Limb (tissue), 2 donors: ENCODE data around the gene CDH12.
A peak's percentile ranks its signal among the peaks of the same experiment; 100 is the strongest.
"Not testable (repeated sequence)": the region's sequence is repeated elsewhere in the genome, so short reads cannot be mapped to it uniquely, and the experiment has no call there.

Experiments
- DNase-seq, 2 donors: peaks; one replicate each; pipeline ENCODE4 v3.0.0-alpha.2; 2016; ENCODE audit errors: extremely low spot score in 2 of 2

CDH12 gene

GRCh38 chr5:22852807-22853660 is at the start of gene CDH12:
Gene CDH12 (minus strand): TSS chr5:22853344.
- DNase-seq = peak; percentile 18 to 56

DNA sequence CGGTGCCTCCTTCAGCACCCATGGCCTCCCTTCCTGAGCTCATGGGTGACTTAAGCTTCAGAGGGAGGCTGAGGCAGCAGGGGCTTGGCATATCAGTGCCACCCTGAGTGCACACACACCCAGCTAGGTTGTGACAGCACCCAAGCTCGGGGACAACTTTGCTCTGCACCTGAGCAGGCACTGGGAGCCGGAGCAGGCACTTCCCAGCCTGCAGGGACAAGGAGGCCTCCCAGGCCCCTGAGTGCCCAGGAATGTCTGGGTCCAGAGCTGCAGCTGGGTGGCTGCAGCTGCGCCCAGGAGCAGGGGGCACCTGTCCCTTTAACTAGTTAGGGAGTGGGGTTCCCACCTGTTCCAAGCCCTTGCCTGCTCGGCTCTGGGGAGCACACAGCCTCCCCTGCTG is 48.7 kb upstream of the CDH12 start:
- no peak for DNase-seq

DNA sequence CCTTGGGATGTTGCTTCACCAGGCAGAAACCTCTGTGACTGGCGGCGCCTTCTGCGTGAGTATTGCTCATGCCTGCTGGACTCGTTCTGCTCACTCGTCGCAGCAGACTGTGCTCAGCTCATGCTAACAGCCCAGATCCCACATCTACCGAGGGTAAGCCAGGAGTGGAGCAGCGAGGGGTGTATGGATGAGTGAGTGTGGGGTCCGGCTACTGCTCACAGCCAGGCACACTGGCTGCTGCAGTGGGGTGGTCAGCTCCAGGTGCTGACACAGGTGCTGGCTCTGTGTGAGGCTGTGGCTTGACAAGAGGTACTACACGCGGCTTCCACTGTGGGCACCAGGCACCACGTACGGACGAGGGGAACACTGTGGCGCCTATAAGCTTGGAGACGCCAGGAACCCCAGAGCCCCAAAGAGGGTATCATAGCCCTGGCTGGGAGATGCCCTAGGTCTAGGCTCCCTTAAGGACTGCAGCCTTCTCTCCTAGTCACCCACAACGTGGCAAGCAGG is 47.7 kb upstream of the CDH12 start:
- DNase-seq = no peak

DNA sequence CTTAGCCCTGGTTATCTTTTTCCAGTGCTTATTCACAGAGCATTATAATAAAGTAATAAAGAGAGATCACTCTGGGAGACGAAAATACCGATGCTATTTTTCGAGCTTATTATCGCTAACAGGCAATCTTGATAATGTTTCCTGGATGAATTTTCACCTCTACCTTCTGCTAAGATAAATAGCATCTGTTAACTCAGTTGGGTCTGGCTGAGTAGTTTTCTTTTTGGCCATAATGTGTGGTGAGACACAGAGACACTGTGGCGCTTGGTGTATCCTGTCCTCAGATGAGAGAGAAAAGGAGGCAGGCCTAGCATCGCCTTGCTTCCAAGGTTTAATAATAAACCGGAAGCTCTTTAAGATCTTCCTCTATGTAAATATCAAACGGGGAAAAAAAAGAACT is 46.2 kb upstream of the CDH12 start:
- DNase-seq = no peak

GRCh38 chr5:22896152-22896551 is 43.0 kb upstream of the CDH12 start:
- no peak for DNase-seq

DNA sequence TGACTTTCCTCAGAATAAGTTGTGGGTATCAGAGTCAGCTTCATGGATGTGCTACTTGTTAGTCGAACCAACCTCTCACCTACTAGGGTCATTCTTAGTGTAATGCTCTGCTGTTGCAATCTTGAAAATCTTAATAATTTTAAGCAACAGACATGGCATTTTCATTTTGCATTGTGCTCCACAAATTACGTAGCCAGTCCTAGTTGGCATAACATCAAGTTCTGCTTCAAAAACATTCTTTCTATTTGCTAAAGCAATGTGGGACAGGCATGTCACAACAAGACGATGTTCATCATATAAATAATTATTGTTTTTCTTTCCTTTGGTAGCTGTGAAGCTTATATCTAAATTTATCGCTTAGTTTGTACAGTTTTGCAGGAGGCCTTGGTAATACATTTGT is 39.3 kb upstream of the CDH12 start:
- no peak for DNase-seq

GRCh38 chr5:22889720-22890119 is 36.6 kb upstream of the CDH12 start:
- DNase-seq = no peak

DNA sequence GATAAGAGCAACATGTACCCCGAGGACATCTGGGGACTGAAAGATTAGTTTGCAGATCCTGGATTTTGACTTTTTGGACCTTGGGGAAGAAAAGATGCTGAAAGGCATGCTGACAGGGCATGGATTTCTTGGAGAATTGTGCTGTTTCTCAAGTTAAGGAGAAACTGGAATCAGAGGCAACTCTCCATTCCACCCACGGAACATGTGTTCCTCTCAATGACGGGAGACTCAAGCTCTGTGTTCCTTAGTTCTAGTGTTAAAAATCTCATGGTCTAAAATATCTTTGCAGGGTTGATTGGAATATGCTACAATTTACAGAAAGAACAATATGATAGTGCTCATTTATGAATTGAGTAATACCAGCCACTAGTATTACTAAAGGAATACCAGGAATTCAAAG is 34.4 kb upstream of the CDH12 start:
- DNase-seq = no peak

DNA sequence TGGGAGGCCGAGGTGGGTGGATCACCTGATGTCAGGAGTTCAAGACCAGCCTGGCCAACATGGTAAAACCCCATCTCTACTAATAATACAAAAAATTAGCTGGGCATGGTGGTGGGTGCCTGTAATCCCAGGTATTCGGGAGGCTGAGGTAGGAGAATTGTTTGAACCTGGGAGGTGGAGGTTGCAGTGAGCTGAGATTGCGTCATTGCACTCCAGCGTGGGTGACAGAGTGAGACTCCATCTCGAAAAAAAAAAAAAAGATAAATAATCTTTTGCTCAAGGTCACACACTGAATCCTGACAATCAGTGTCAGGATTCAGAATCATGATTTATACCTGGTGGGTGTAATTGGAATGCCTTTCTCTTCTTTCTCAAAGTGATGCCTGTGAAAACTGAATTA is 5.8 kb upstream of the CDH12 start:
- not testable (repeated sequence) for DNase-seq

- DNase-seq = no peak
These were observed 2.7 kb upstream of the CDH12 start for GRCh38 chr5:22855824-22856223.

GRCh38 chr5:22850981-22851380 is 2.2 kb downstream of the CDH12 start:
- no peak for DNase-seq

GRCh38 chr5:22846693-22847092 is 6.5 kb downstream of the CDH12 start:
- DNase-seq = no peak

DNA sequence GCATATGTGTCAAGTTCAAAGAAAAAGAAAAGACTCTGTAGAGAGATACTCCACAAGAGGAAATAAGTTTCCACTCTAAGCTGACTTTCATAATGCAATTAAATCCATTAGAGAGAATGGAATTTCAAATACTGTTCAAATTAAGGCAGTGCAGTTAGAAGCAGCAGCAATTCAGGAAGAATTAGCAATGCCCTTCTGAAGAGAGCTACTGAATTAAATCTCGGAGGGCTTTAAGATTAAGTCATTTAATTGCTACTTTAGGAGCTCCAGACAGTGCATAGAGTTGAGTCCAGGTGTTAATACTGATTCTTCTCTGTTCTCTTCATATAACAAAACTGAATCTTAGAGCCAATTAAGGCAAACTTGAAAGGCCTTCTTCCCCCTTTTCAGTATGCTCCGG is 8.5 kb downstream of the CDH12 start:
- DNase-seq = no peak

- DNase-seq = no peak
These were observed 9.0 kb downstream of the CDH12 start for GRCh38 chr5:22844155-22844554.

- no peak for DNase-seq
These were observed 10.6 kb downstream of the CDH12 start for GRCh38 chr5:22842574-22842973.

GRCh38 chr5:22837803-22838202 is 15.3 kb downstream of the CDH12 start:
- DNase-seq = no peak

DNA sequence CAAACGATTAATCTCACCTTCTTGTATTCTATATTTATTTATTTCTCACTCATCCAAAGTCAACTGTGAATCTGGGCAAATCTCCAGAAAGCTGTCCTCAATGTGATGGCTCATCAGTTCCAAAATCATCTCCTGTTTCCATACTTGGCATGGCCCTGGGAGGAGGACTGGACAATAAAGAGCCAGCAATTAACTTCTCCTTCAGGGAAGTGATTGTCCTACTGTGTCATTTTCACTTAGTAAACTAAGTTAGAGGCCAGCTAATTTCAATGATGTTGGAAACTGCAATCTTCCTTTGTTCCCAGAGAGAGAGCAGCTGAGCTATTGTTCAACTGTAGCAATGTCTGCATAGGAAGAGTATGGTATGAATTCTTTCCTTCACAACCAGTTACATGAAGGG is 17.5 kb downstream of the CDH12 start:
- DNase-seq = no peak

DNA sequence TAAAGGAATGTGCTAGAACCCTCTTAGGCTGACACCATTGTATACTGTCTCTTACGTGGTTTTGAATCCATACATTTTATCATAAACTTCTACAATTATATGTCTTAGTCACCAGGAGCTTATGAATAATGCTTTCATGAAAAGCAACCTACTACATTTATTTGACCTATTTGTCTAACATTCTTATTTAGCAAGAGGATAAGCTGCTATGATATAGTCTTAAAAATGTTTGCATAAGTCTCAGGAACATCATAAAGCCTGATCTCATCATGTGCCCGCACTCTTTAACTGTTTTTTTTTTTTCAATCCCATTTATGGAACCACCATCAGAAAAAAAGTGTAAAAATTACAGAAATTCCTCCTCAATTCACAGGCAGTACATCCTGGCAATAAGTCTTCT is 59.7 kb downstream of the CDH12 start:
- no peak for DNase-seq

- DNase-seq = no peak
These were observed 65.3 kb downstream of the CDH12 start for GRCh38 chr5:22787807-22788206.

DNA sequence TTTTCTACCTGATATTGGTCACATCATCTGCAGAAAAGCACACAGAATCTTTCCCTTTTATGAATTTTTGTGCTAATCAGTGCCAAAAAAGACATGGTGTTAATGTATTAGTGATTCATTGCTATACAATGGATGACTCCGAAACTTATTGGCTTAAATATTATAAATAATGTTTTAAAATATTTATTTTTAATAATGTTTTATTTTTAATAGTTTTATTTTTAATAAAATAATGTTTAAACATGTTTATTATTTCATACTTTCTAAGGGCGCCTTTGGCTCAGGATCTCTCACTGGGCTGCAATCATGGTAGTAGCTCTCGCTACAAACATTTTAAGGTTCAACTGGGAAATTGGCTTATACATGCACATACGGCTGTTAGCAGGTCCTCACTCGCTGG is 65.7 kb downstream of the CDH12 start:
- DNase-seq = no peak

DNA sequence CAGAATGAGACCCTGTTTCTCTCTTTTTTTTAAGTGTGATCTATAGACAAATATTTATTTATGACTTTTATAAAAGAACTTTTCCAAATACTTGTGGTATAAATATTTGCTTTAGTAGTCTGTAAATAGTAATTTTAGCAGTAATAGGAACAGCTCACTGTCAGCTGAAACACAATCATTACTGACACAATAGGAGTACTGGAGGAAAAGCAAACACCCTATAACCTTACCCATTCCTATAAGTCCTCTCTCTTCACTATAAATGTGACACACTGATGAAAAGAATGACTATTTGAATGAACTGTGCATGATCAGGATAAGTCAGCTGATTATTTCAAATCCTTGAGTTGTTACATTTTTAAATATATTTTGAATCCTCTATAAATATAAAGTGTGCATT is 72.4 kb downstream of the CDH12 start:
- no peak for DNase-seq

GRCh38 chr5:22779499-22779898 is 73.6 kb downstream of the CDH12 start:
- DNase-seq = no peak

- DNase-seq = no peak
These were observed 76.9 kb downstream of the CDH12 start for GRCh38 chr5:22776285-22776684.
